ENCODE data around the gene CD8B.

DNA sequence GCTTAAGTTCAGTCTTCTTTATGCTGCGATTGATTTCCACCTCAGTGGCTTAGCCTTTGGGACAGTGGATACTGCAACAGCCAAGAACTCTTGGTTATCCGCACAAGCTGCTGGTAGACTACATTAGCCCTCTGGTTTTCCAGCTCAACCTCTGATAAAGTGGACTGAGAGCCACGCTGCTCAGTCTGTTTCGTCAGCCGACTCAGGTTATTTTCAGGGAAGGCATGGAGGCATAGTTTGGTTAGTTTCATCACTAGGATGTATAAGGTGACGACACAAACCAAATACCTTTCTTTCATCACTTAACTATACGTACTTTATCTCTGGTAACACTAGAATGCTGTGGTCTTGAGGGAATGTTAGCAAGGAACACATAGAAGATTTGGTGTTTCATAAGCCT is 85.2 kb downstream of the CD8B start:
- TF ChIP-seq, protein P1, sequence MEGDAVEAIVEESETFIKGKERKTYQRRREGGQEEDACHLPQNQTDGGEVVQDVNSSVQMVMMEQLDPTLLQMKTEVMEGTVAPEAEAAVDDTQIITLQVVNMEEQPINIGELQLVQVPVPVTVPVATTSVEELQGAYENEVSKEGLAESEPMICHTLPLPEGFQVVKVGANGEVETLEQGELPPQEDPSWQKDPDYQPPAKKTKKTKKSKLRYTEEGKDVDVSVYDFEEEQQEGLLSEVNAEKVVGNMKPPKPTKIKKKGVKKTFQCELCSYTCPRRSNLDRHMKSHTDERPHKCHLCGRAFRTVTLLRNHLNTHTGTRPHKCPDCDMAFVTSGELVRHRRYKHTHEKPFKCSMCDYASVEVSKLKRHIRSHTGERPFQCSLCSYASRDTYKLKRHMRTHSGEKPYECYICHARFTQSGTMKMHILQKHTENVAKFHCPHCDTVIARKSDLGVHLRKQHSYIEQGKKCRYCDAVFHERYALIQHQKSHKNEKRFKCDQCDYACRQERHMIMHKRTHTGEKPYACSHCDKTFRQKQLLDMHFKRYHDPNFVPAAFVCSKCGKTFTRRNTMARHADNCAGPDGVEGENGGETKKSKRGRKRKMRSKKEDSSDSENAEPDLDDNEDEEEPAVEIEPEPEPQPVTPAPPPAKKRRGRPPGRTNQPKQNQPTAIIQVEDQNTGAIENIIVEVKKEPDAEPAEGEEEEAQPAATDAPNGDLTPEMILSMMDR (conservative IDR thresholded peaks at IDR 0.05; ENCODE audit: low read depth, low read length), result no peak
- TF ChIP-seq EZH2 (IDR thresholded peaks at IDR 0.05; ENCODE audit: borderline replicate concordance, low read depth, low read length, poor library complexity, severe bottlenecking), result no peak
